OCI-LY7 (cell line): ENCODE results near the gene CASKIN1.

Experiments
- CTCF ChIP-seq: fragments of 200-600 bp; sonication (generic); conservative IDR thresholded peaks from 2 replicates; pipeline ENCODE4 v1.5.1; 2014; ENCODE audit warnings: mild to moderate bottlenecking, antibody characterized with exemption, low read length, moderate library complexity, mixed read lengths
- EZH2phosphoT487 ChIP-seq: fragments of 200-600 bp; sonication (generic); IDR thresholded peaks from 2 replicates; pipeline ENCODE4 v1.6.1; 2018; ENCODE audit warnings: low read depth, borderline replicate concordance, mild to moderate bottlenecking, mixed run types, antibody characterized with exemption, low read length, moderate library complexity, mixed read lengths

GRCh38 chr16:2154533-2155090 is 41.8 kb downstream of the CASKIN1 start:
- TF ChIP-seq CTCF: no peak
- no peak for TF ChIP-seq EZH2phosphoT487
